Measurements from ENCODE around the gene DCLRE1A.
"Not testable (repeated sequence)": the region's sequence is repeated elsewhere in the genome, so short reads cannot be mapped to it uniquely, and the experiment has no call there.

DCLRE1A gene

GRCh38 chr10:113858541-113858940 is 4.7 kb upstream of the DCLRE1A start:
- no peak for DNase-seq (ENCODE audit: low spot score)

GRCh38 chr10:113857210-113857609 is 3.3 kb upstream of the DCLRE1A start:
- DNase-seq (ENCODE audit: low spot score) = no peak

- no peak for DNase-seq (ENCODE audit: low spot score)
These were observed 2.7 kb upstream of the DCLRE1A start for GRCh38 chr10:113856563-113856962.

- DNase-seq (ENCODE audit: low spot score) = peak; percentile 83
These were observed 1.1 kb upstream of the DCLRE1A start for GRCh38 chr10:113854761-113855588.

- DNase-seq (ENCODE audit: low spot score) = no peak
These were observed 287 bp downstream of the DCLRE1A start for GRCh38 chr10:113853578-113854012.

GRCh38 chr10:113849946-113850345 is 3.9 kb downstream of the DCLRE1A start:
- DNase-seq (ENCODE audit: low spot score) = no peak

GRCh38 chr10:113849140-113849803 is 4.6 kb downstream of the DCLRE1A start:
- no peak for DNase-seq (ENCODE audit: low spot score)

GRCh38 chr10:113846036-113846435 is 7.8 kb downstream of the DCLRE1A start:
- no peak for DNase-seq (ENCODE audit: low spot score)

- DNase-seq (ENCODE audit: low spot score) = no peak
These were observed 9.9 kb downstream of the DCLRE1A start for GRCh38 chr10:113843972-113844485.

GRCh38 chr10:113842171-113842570 is 11.7 kb downstream of the DCLRE1A start:
- DNase-seq (ENCODE audit: low spot score) = no peak

GRCh38 chr10:113828567-113828966 is 25.3 kb downstream of the DCLRE1A start:
- not testable (repeated sequence) for DNase-seq (ENCODE audit: low spot score)

GRCh38 chr10:113825791-113826190 is 28.1 kb downstream of the DCLRE1A start:
- DNase-seq (ENCODE audit: low spot score) = no peak

- DNase-seq (ENCODE audit: low spot score) = no peak
These were observed 30.5 kb downstream of the DCLRE1A start for GRCh38 chr10:113823389-113823788.

GRCh38 chr10:113822174-113822573 is 31.7 kb downstream of the DCLRE1A start:
- DNase-seq (ENCODE audit: low spot score) = no peak

- DNase-seq (ENCODE audit: low spot score) = not testable (repeated sequence)
These were observed 32.6 kb downstream of the DCLRE1A start for GRCh38 chr10:113821306-113821705.

GRCh38 chr10:113820507-113820906 is 33.4 kb downstream of the DCLRE1A start:
- DNase-seq (ENCODE audit: low spot score) = no peak

- DNase-seq (ENCODE audit: low spot score) = no peak
These were observed 33.9 kb downstream of the DCLRE1A start for GRCh38 chr10:113819989-113820388.

GRCh38 chr10:113814700-113815099 is 39.2 kb downstream of the DCLRE1A start:
- not testable (repeated sequence) for DNase-seq (ENCODE audit: low spot score)

GRCh38 chr10:113808168-113808567 is 45.7 kb downstream of the DCLRE1A start:
- no peak for DNase-seq (ENCODE audit: low spot score)

GRCh38 chr10:113806503-113806902 is 47.4 kb downstream of the DCLRE1A start:
- DNase-seq (ENCODE audit: low spot score) = no peak

GRCh38 chr10:113802997-113803396 is 50.9 kb downstream of the DCLRE1A start:
- no peak for DNase-seq (ENCODE audit: low spot score)

- no peak for DNase-seq (ENCODE audit: low spot score)
These were observed 52.3 kb downstream of the DCLRE1A start for GRCh38 chr10:113801569-113801968.

GRCh38 chr10:113791691-113792090 is 62.2 kb downstream of the DCLRE1A start:
- no peak for DNase-seq (ENCODE audit: low spot score)

All from AG20443 (cell line).